GM21717 (cell line): ENCODE measurements around the gene PHLDB1.

Experiments used
- ATAC-seq: cut with Tn5 transposase; IDR thresholded peaks from one replicate; pipeline ENCODE4 v1.9.1; 2021; ENCODE audit warnings: mild to moderate bottlenecking, moderate library complexity; ENCODE audit not compliant: unreplicated experiment

Gene PHLDB1

DNA sequence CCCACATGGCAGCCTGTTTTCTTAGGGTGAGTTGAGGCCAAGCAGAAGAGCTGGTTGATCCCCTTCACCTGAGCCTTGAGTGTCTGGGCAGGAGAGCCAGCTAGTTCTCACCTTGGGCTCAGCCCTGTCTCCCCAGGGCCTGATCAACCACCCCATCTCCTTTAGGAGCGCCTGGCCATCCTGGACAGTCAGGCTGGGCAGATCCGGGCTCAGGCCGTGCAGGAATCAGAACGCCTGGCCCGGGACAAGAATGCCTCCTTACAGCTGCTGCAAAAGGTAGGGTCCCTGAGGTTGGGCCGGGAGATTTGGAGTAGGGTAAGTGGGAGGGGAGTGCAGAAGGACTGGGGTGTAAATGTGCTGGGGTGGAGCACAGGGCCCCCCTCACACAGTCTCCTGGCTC, 31.3 kb downstream of the PHLDB1 start:
- ATAC-seq: no peak

- ATAC-seq: no peak
These were observed 32.5 kb downstream of the PHLDB1 start for GRCh38 chr11:118639899-118640298.

DNA sequence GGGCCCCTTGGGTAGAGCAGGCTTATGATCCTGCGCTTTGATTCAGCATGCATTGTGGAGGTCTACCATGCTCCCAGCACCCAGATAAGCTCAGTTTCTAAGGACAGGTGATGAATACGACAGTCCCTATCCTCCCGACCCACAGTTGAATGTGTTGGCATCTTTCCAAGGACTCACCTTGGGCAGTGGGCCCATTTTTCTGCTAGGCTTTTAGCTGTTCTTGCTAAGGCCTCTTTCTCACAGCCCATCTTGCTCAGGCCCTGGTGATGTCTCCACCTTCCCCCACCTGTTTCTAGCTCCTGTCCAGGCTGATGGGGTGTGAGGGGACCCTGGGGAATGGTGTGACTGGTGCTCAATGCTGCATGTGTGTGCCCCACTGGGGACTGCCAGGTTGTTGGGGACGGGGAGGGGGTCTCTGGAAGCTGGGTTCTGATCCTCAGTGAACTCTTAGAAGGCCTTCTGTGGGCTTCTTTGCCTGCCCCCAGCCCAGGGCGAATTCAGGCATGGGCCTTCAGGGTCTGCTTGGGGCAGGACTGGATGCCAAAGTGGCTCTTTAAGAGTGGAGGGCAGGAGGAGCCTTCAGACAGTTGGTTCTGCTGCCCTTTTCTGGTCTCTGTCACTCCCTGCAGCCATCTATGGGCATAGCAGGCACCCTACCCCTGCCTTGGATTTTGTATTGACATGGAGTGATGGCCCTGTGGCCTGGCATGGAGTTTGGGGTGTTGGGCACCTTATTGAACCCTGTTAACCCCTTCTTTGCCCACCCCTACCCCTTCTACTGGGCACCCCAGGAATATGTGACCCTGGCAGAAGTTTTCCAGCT, 33.1 kb downstream of the PHLDB1 start:
- ATAC-seq: no peak

DNA sequence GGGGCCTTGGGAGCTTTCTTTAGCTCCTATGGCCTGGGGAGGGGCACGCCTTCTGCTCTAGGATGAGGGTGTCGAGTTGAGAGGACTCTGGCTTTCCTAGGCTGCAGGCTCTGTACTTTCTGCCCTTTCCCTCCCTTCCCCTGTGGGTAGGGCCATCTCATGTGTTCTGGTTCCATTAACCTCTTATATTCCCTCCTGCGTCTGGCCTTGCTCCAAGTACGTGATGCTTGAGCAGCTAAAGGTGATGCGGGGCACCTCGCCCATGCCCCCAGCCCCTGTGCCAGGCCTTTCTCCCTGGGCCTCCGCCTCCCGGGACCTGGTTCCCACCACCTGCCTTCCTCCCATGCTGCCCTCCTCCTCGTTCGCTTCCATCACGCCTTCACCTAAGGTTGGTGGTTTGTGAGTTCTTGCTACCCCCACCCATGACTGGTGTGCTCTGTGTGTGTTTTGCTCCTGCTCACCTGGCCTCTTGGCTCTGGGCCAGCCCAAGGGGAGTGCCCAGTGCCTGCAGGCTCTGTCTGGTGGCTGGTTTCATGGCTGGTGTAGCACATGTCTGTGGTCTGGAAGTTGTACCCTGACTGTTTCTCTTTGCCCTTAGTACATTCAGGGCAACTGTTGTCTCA, 34.1 kb downstream of the PHLDB1 start:
- no peak for ATAC-seq

DNA sequence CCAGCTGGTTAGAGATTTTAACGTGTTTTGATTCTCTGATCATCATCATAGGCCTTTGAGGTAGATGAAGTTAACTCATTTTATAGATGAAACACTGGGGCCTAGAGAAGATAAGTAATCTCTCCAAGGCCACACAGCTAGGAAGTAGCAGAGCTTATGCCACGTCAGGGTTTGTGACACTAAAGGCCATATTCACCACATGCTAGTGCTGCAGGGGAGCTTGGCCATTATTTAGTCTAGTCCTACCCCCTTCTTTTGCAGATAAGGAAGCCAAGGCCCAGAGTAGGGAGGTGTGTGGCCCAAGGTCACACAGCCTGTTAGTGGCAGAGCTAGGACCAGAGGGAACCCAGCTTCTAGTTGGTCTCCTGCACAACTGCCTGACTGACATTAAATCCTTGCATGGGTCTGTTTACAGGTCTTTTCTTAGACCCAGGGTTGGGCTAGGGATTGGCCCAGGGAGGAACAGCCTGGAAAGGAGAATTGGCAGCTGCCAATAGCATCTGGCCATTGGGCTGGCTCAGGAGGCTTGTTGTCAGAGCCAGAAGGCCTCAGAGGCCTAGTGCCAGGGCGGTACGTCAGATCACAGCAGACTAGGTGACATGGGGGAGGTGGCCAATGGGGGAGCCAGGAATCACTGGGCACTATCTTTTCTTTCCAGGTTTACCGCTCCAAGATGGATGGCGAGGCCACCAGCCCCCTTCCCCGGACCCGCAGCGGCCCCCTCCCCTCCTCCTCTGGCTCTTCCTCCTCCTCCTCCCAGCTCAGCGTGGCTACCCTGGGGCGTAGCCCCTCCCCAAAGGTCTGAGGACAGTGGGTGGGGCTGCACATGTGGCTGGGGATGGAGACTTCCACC, 36.0 kb downstream of the PHLDB1 start:
- ATAC-seq: no peak

- ATAC-seq: no peak
These were observed 36.6 kb downstream of the PHLDB1 start for GRCh38 chr11:118643995-118644345.

DNA sequence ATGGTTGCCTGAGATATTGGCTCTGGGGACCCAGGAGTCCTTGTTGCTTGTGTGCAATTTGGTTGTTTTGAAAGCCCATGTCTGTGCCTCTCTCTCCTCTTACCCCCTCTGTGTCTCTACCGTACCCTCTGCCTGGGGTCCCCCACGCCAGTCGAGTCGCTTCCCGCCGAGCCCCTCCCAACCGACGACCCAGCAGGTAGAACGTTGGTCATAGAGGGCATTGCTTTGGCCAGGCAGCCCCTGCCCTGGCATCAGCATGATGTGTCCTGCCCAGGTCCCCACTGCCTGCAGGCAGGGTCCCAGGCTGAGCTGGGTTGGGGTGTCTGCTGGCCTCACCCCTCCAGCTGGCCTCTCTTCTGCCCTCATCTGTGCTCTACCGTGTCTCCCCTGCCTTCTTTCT, 37.1 kb downstream of the PHLDB1 start:
- ATAC-seq: no peak

DNA sequence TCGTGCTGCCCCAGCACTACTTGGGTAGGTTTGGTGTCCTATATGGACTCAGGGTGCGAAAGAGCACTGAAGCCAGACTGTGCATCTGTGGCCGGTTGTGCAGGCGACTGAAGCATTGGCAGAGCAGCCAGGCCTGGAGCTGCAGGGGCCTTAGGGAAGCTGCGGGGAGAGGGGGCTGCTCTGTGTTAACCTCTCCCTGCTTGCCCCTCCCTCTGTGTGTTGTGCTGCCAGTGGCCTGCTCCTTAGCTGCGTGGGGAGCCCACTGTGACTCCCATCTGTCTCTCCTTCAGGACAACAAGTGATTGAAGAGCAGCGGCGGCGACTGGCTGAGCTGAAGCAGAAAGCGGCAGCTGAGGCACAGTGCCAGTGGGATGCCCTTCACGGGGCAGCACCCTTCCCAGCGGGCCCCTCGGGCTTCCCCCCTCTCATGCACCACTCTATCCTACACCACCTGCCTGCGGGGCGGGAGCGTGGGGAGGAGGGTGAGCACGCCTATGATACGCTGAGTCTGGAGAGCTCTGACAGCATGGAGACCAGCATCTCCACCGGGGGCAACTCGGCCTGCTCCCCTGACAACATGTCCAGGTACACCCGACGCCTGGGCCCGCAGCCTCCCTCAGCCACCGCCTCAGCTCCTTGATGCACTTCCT, 37.8 kb downstream of the PHLDB1 start:
- ATAC-seq: no peak

- ATAC-seq: no peak
These were observed 39.0 kb downstream of the PHLDB1 start for GRCh38 chr11:118646393-118646792.

- no peak for ATAC-seq
These were observed 40.9 kb downstream of the PHLDB1 start for GRCh38 chr11:118648291-118648690.

- ATAC-seq: no peak
These were observed 42.5 kb downstream of the PHLDB1 start for GRCh38 chr11:118649941-118650340.

- no peak for ATAC-seq
These were observed 43.0 kb downstream of the PHLDB1 start for GRCh38 chr11:118650366-118650765.

- no peak for ATAC-seq
These were observed 44.4 kb downstream of the PHLDB1 start for GRCh38 chr11:118651820-118652219.

DNA sequence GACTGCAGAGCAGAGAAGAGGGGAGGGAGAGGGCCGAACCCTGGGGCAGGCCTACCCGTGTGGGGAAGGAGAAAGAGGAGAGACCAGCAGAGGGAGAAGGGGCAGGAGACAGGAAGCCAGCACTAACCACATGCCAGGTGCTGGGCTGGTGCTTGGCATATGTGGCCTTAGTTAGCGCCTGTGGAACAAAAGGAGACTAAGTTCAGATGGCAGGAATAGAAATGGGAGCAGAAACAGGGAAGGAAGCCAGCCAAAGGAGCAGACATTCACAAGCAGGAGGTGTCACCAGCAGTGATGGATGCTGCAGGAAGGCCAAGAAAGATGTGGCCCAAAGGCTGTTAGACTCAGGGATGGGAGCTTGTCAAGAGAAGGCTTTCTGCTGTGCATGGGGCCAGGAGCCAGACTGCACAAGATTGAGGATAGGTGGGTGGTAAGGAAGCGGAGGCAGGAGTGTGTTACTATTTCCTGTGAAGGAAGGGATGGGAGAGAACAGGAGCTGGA, 45.3 kb downstream of the PHLDB1 start:
- no peak for ATAC-seq

- ATAC-seq: no peak
These were observed 46.4 kb downstream of the PHLDB1 start for GRCh38 chr11:118653684-118654390.

GRCh38 chr11:118655486-118656190, 48.2 kb downstream of the PHLDB1 start:
- ATAC-seq: no peak

DNA sequence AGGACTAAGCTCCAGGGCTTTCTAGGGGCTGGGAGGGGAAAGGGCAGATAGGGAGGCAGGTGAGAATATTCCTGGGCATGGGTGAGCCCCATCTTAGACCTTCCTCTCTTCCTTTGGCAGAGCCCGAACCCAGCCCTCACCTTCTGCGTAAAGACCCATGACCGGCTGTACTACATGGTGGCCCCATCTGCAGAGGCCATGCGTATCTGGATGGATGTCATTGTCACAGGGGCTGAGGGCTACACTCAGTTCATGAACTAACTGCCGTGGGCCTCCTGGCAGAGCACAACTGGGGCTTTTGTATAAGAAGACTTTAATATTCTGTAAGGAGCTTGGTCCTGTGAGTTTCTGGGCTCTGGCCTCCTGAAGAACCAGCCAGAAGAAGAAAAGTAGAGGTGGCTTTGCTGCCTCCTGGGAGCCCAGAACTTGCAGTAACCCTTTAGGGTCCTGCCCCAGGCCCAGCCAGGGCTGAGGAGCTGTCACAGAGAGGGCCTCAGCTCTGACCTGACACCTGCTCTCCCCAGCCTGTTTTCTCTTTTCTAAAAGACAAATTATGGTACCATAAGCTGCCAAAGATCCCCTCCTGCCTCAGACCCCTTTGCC, 49.2 kb downstream of the PHLDB1 start:
- no peak for ATAC-seq

GRCh38 chr11:118657238-118657637, 49.8 kb downstream of the PHLDB1 start:
- no peak for ATAC-seq

GRCh38 chr11:118657709-118658428, 50.5 kb downstream of the PHLDB1 start:
- no peak for ATAC-seq
